ENCODE data around the gene NANOG.
"Not testable (repeated sequence)": the region's sequence is repeated elsewhere in the genome, so short reads cannot be mapped to it uniquely, and the experiment has no call there.

DNA sequence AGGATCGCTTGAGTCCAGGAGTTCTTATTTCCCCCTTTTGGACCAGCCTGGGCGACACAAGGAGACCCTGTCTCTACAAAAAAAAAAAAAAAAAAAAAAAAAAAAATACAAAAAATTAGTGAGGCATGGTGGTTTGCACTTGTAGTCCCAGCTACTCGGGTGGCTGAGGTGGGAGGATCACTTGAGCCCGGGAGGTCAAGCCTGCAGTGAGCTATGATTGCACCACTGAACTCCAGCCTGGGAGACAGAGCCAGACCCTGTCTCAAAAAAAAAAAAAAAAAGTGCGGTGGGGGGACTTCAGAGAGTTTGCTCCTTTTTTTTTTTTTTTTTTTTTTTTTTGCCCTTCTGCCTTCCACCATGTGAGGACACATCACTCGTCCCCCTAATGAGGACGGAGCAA, 50.6 kb downstream of the NANOG start:
- TF ChIP-seq POLR2A (IDR thresholded peaks at IDR 0.05; ENCODE audit: low read length); ESRRA (IDR thresholded peaks at IDR 0.05; ENCODE audit: borderline replicate concordance, low read length); JUNB (IDR thresholded peaks at IDR 0.05); RFX5 (IDR thresholded peaks at IDR 0.05); RAD21 (conservative IDR thresholded peaks at IDR 0.05 in 1 of 2, IDR thresholded peaks at IDR 0.05 in 1 of 2): not testable (repeated sequence)
- TF ChIP-seq, protein P1, sequence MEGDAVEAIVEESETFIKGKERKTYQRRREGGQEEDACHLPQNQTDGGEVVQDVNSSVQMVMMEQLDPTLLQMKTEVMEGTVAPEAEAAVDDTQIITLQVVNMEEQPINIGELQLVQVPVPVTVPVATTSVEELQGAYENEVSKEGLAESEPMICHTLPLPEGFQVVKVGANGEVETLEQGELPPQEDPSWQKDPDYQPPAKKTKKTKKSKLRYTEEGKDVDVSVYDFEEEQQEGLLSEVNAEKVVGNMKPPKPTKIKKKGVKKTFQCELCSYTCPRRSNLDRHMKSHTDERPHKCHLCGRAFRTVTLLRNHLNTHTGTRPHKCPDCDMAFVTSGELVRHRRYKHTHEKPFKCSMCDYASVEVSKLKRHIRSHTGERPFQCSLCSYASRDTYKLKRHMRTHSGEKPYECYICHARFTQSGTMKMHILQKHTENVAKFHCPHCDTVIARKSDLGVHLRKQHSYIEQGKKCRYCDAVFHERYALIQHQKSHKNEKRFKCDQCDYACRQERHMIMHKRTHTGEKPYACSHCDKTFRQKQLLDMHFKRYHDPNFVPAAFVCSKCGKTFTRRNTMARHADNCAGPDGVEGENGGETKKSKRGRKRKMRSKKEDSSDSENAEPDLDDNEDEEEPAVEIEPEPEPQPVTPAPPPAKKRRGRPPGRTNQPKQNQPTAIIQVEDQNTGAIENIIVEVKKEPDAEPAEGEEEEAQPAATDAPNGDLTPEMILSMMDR (IDR thresholded peaks at IDR 0.05) = not testable (repeated sequence)
- TF ChIP-seq, protein P2, sequence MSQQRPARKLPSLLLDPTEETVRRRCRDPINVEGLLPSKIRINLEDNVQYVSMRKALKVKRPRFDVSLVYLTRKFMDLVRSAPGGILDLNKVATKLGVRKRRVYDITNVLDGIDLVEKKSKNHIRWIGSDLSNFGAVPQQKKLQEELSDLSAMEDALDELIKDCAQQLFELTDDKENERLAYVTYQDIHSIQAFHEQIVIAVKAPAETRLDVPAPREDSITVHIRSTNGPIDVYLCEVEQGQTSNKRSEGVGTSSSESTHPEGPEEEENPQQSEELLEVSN (IDR thresholded peaks at IDR 0.05; ENCODE audit: borderline replicate concordance, low read depth) = not testable (repeated sequence)

Data from A549 (cell line).